Thyroid gland (tissue), 4 donors: ENCODE data around the gene FAM200B.

Experiments used
- POLR2A ChIP-seq, 2 donors: fragments of 450-650 bp; IDR thresholded peaks; one replicate each; pipeline ENCODE4 v1.6.1; 2017; ENCODE audit warnings: antibody characterized with exemption in 2 of 2, mild to moderate bottlenecking in 2 of 2, moderate library complexity in 1 of 2
- TF ChIP-seq, protein P1 (sequence below), 6 experiments: fragments of 200-600 bp in 3 of 6; fragments of 450-650 bp in 3 of 6; sonication (generic) in 3 of 6; IDR thresholded peaks; one replicate each; pipeline ENCODE4 v1.5.1; 2016 to 2019; ENCODE audit warnings: antibody characterized with exemption in 6 of 6, mild to moderate bottlenecking in 2 of 6, inconsistent platforms in 1 of 6, moderate library complexity in 1 of 6

DNA sequence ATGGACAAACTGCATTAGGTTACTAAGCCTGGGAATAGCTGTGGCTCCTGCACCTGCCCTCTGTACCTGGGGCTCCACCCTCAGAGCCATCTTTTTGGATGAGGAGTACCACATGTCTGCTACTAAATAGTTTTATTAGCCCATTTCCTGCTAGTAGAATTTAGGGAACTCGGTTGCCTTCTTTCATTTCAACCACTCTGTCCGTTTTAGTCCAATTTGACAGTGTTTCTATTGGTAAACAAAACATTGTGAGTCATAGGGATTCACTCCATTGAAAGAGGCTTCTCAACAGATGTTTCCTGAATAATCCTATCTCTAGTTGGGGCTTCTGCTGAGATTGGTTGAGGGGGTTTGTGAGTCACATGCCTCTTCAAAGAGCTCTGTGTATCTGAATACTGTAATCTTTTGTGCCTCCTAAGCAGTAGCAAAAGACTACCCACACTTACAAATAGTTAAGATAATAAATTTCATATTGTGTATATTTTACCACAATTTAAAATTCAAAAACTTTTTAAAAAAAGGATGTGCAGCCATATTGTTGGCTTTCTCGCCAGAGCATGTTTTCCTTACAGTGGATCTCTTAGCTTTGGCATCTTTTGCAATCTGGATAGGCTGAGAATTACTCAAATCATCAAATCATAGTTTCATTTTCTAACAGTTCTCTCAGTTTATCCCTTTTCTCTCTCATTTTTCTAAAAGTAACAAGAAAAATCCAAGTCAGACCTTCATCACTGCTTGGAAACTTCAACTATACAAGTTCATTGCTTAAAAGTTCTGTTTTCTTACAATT is 9.9 kb downstream of the FAM200B start:
- TF ChIP-seq POLR2A (IDR thresholded peaks at IDR 0.05) = no peak
- TF ChIP-seq, protein P1, sequence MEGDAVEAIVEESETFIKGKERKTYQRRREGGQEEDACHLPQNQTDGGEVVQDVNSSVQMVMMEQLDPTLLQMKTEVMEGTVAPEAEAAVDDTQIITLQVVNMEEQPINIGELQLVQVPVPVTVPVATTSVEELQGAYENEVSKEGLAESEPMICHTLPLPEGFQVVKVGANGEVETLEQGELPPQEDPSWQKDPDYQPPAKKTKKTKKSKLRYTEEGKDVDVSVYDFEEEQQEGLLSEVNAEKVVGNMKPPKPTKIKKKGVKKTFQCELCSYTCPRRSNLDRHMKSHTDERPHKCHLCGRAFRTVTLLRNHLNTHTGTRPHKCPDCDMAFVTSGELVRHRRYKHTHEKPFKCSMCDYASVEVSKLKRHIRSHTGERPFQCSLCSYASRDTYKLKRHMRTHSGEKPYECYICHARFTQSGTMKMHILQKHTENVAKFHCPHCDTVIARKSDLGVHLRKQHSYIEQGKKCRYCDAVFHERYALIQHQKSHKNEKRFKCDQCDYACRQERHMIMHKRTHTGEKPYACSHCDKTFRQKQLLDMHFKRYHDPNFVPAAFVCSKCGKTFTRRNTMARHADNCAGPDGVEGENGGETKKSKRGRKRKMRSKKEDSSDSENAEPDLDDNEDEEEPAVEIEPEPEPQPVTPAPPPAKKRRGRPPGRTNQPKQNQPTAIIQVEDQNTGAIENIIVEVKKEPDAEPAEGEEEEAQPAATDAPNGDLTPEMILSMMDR (IDR thresholded peaks at IDR 0.05) = no peak
